Kidney (tissue), 14 donors: ENCODE data around the gene PRND. TPM values are rescaled to one million over a fixed set of nuclear protein-coding genes. Genes with fewer than 3 reads are reported as not detected.

Experiments used
- DNase-seq, 5 donors: peaks; one replicate each; pipeline ENCODE4 v3.0.0-alpha.2; 2013 to 2020
- FAIRE-seq: peaks from 2 replicates; lab custom pipeline; 2012; peaks lifted over from hg19 to GRCh38; lab: Jason Lieb, UNC
- H3K27ac ChIP-seq, 2 donors: one replicate each; pipeline ENCODE4 v1.7.0; 2013; ENCODE audit warnings: low read depth in 2 of 2, low read length in 2 of 2, inconsistent platforms in 1 of 2
- H3K27me3 ChIP-seq: one replicate; pipeline ENCODE4 v1.7.1; 2013; ENCODE audit warnings: low read length, inconsistent platforms; ENCODE audit not compliant: control insufficient read depth, insufficient read depth
- H3K36me3 ChIP-seq, 3 donors: one replicate each; pipeline versions ENCODE4 v1.7.0 to v1.7.1; 2013; ENCODE audit warnings: low read length in 3 of 3, control low read depth in 1 of 3, inconsistent platforms in 1 of 3; ENCODE audit not compliant: insufficient read depth in 3 of 3, control insufficient read depth in 2 of 3
- H3K4me1 ChIP-seq, 3 donors: one replicate each; pipeline versions ENCODE4 v1.7.0 to v1.7.1; 2013; ENCODE audit warnings: low read length in 3 of 3, inconsistent platforms in 1 of 3, low read depth in 1 of 3; ENCODE audit not compliant: control insufficient read depth in 2 of 3, insufficient read depth in 2 of 3
- H3K4me3 ChIP-seq, 3 donors: one replicate each; pipeline versions ENCODE4 v1.7.0 to v1.8.1; 2013; ENCODE audit warnings: low read length in 3 of 3, control low read depth in 1 of 3, inconsistent platforms in 1 of 3
- H3K9ac ChIP-seq, 3 donors: one replicate each; pipeline versions ENCODE4 v1.7.0 to v1.7.1; 2013; ENCODE audit warnings: low read length in 3 of 3, control low read depth in 1 of 3, inconsistent platforms in 1 of 3
- H3K9me3 ChIP-seq, 3 donors: one replicate each; pipeline versions ENCODE4 v1.7.0 to v1.7.1; 2013; ENCODE audit warnings: low read length in 3 of 3, control low read depth in 1 of 3, inconsistent platforms in 1 of 3; ENCODE audit not compliant: control insufficient read depth in 2 of 3, insufficient read depth in 1 of 3
- CTCF ChIP-seq: IDR thresholded peaks from 3 replicates; pipeline ENCODE4 v1.5.1; 2012; ENCODE audit warnings: mild to moderate bottlenecking, moderate library complexity, borderline replicate concordance; ENCODE audit not compliant: insufficient read depth; ENCODE audit errors: extremely low read depth
- intact Hi-C: fragments of 100-400 bp; cut with DNase I; formaldehyde crosslinking; loops from one replicate; pipeline ENCODE4 v1.11.1; 2022
- polyA plus RNA-seq: library from polyadenylated mRNA; stranded (reverse); fragments of 350-450 nt; fragmentation: Illumina TruSeq; extraction: RNeasy Lipid Tissue Mini Kit (QIAGEN cat#74804); gene quantifications from one replicate; pipeline ENCODE4 v1.2.3, GENCODE V29; 2014; ENCODE audit warnings: low read depth, low replicate concordance; ENCODE audit not compliant: insufficient read depth
- total RNA-seq: library from RNA; stranded (reverse); fragmentation: NEBNext Ultra II Directional; extraction: Animal tissue kit (Norgen Biotek cat#: 25700); gene quantifications from one replicate; pipeline ENCODE4 v1.2.1, GENCODE V29; 2021
- donor health status: control.
- donor health status: control.
- donor health status: control.
- donor health status: control.
- donor health status: control.
- donor health status: DM: yes; HTN: yes; CAD: no.
- donor health status: Normal renal cell carcinoma (clear cell type).

The PRND gene
- total and polyA plus RNA-seq, 2 donors from 2014 or later = not detected

- Histone ChIP-seq H3K9ac (no peak overlapping the region), H3K27ac (no peak overlapping the region), H3K9me3 (peaks cover 0 to 9% (median 2%) of the 10 kb centered on the region in 3 donors), H3K27me3 (no peaks in the 10 kb centered on the region), H3K4me3 (no peak overlapping the region), H3K4me1 (no peaks in the 10 kb centered on the region), H3K36me3 (no peaks in the 10 kb centered on the region)
- DNase-seq (no peak), FAIRE-seq (no peak)
- no peak for TF ChIP-seq CTCF
- intact Hi-C loops = no loop called here
Observed at GRCh38 chr20:4776079-4776630, 54.4 kb downstream of the PRND start.

Other genes with a start within 250 kb of the PRND start
- gene PRNP, start 35.5 kb upstream of the PRND start, total RNA-seq = 64.2 TPM
- gene PRNP, start 35.5 kb upstream of the PRND start, polyA plus RNA-seq = 61.3 TPM
- gene RASSF2, start 101.7 kb downstream of the PRND start, total RNA-seq = 17.8 TPM
- 1.2 TPM for gene RASSF2, start 101.7 kb downstream of the PRND start, polyA plus RNA-seq